ENCODE measurements around the gene AK5.

AK5 gene

DNA sequence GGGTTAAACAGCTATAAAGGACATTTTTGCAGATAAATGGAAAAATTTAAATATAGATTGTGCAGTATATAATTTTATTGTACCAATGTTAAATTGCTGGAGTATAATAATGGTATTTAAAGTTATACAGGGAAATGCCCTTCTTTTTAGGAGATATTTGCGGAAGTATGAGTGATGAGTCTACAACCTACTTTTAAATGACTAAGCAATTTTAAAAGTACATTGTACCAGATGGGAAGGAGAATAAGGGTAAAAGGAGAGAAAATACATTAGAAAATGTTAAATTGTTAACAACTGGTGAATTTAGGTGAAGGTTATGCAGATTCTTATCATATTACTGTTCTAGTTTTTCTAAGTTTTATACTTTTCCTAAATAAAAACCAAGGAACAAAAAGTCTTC is 308.8 kb downstream of the AK5 start:
- DNase-seq (ENCODE audit: low read depth), result no peak

DNA sequence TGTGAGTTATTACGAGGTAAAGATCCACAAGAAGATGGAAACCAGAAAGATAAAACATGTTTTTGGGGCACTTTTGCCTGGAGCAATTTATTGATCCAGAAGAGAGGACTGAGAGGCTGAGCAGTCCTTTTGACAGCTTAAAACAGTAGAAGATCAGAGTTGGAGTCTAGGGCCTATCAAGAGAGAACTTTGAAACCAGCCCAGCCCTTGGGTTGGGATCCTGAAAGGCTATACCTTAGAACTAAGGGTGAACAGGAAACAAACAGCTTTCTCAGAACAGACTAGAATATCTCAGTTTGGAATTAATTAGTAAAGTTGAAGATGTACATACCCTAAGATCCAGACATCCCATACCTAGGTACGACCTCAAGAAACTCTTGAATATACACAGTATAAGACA is 311.1 kb downstream of the AK5 start:
- no peak for DNase-seq (ENCODE audit: low read depth)

GRCh38 chr1:77594366-77595112 is 312.7 kb downstream of the AK5 start:
- no peak for DNase-seq (ENCODE audit: low read depth)

DNA sequence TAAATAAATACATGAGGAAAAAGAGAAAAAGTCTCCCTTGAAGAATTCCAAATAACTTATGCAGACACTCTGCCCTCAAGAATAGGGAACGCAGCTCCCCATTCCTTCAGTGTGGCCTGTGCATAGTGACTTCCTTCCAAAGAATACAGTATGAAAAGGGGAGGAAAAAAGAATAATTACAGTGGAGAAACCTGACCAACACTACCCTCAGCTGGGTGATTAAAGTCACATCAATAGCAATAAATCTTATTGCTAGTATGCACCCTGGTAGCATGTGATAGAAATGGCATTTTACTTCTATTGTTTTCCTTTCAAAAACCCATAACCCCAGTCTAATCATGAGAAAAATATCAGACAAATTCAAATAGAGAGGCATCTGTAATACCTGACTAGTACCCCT is 315.5 kb downstream of the AK5 start:
- DNase-seq (ENCODE audit: low read depth), result no peak

DNA sequence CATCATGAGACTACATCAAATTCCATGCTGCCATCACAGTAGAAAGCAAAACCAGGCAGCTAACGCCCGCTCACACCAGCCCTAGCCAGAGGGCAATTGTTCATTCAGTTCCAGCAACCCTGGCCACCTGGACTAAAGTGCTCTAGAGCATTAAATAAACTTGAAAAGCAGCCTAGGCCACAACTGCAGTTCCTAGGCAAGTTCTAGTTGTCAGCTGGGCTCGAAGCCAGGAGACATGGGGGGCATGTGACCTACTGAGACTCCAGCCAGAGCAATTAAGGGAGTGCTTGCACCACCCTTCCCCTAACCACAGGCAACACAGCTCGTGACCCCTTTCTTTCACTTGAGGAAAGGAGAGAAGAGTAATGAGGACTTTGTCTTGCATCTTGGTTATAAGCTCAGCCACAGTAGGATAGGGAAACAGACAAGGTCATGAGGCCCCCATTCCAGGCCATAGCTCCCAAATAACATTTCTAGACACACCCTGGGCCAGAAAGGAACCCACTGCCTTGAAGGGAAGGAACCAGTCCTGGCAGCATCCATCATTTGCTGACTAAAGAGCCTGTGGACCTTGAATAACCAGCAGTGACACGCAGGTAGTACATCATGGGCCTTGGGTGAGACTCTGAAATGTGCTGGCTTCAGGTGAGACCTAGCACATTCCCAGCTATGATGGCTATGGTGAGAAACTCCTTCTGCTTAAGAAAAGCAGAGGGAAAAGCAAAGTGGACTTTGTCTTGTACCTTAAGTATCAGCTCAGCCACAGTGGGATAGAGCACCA is 323.6 kb downstream of the AK5 start:
- no peak for DNase-seq (ENCODE audit: low read depth)

DNA sequence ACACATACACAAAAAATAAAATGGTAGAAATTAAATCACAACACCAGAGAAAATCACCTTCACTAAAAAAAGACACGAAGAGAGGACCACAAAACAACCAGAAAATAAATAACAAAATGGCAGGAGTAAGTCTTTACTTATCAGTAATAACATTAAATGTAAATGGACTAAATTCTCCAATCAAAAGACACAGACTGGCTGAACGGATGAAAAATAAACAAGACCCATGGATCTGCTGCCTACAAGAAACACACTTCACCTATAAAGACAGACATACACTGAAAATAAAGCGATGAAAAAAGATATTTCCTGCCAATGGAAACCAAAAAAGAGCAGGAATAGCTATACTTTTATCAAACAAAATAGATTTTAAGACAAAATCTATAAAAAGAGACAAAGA is 327.1 kb downstream of the AK5 start:
- DNase-seq (ENCODE audit: low read depth), result no peak

Measured in activated T-helper 9 cell treated with anti-CD3 and anti-CD28 coated beads, Interleukin-2, amount 50 U/mL, for 16 hours (primary cell).